IMR-90 (cell line): ENCODE results near the gene DENND1B. TPM values are rescaled to one million over a fixed set of nuclear protein-coding genes. Genes with fewer than 3 reads are reported as not detected.

ENCODE experiments used
- ATAC-seq: fragments of 200-7000 bp; cut with Tn5 transposase; 2 replicates; pipeline ENCODE4 v1.9.1; 2020; ENCODE audit warnings: low read depth, mild to moderate bottlenecking, moderate library complexity
- BruUV-seq: library from RNA; stranded (reverse); fragments of 400-500 nt; replicated peaks from 2 replicates; lab custom pipeline; 2021; lab: Mats Ljungman, UMichigan
- CTCF ChIA-PET: fragments of 300-600 bp; formaldehyde crosslinking; extraction: SDS; loops from one replicate; lab custom pipeline; 2021; ENCODE audit warnings: antibody characterized with exemption; lab: Yijun Ruan, JAX
- POLR2A ChIA-PET: fragments of 300-600 bp; sonication (Branson Sonifier 250); formaldehyde crosslinking; loops from one replicate; lab custom pipeline; 2022; ENCODE audit warnings: antibody characterized with exemption; ENCODE audit not compliant: unreplicated experiment; lab: Charles Lee
- DNase-seq: peaks from one replicate; pipeline ENCODE4 v3.0.0; 2013
- H2AFZ ChIP-seq: replicated peaks from 2 replicates; pipeline ENCODE3; 2013; ENCODE audit warnings: low read length, mild to moderate bottlenecking; ENCODE audit not compliant: poor library complexity
- H2AK5ac ChIP-seq: 2 replicates; pipeline ENCODE4 v1.6.1; 2013; ENCODE audit warnings: low read depth, low read length, inconsistent platforms
- H2AK9ac ChIP-seq: replicated peaks from 2 replicates; pipeline ENCODE3; 2013; ENCODE audit warnings: mild to moderate bottlenecking, low read depth, low read length, moderate library complexity; ENCODE audit not compliant: poor library complexity
- H2BK120ac ChIP-seq: 2 replicates; pipeline ENCODE4 v1.6.1; 2013; ENCODE audit warnings: low read depth, low read length, inconsistent platforms
- H2BK15ac ChIP-seq: 3 replicates; pipeline ENCODE4 v1.6.1; 2013; ENCODE audit warnings: low read depth, low read length, inconsistent platforms
- H2BK20ac ChIP-seq: 2 replicates; pipeline ENCODE4 v1.6.1; 2013; ENCODE audit warnings: low read depth, mild to moderate bottlenecking, inconsistent platforms, low read length, moderate library complexity
- H2BK5ac ChIP-seq: 2 replicates; pipeline ENCODE4 v1.6.1; 2013; ENCODE audit warnings: mild to moderate bottlenecking, low read depth, low read length, inconsistent platforms; ENCODE audit not compliant: poor library complexity, severe bottlenecking
- H3K14ac ChIP-seq: replicated peaks from 2 replicates; pipeline ENCODE4 v1.6.1; 2013; ENCODE audit warnings: low read depth, low read length, inconsistent platforms
- H3K18ac ChIP-seq: 2 replicates; pipeline ENCODE4 v1.6.1; 2013; ENCODE audit warnings: low read depth, low read length, control low read depth
- H3K23ac ChIP-seq: 2 replicates; pipeline ENCODE4 v1.6.1; 2013; ENCODE audit warnings: low read depth, low read length, inconsistent platforms
- H3K27ac ChIP-seq: 2 replicates; pipeline ENCODE4 v1.5.1; 2013; ENCODE audit warnings: mild to moderate bottlenecking, control low read depth, low read length; ENCODE audit not compliant: insufficient read depth
- H3K27me3 ChIP-seq: 2 replicates; pipeline ENCODE4 v1.6.1; 2013; ENCODE audit warnings: low read length; ENCODE audit not compliant: control insufficient read depth, insufficient read depth
- H3K36me3 ChIP-seq: 2 replicates; pipeline ENCODE4 v1.6.1; 2013; ENCODE audit warnings: low read length, mixed read lengths; ENCODE audit not compliant: control insufficient read depth, insufficient read depth
- H3K4ac ChIP-seq: 2 replicates; pipeline ENCODE4 v1.6.1; 2013; ENCODE audit warnings: low read depth, low read length, inconsistent platforms
- H3K4me1 ChIP-seq: 2 replicates; pipeline ENCODE4 v1.6.1; 2013; ENCODE audit warnings: low read length, mixed read lengths; ENCODE audit not compliant: control insufficient read depth, insufficient read depth
- H3K4me2 ChIP-seq: 2 replicates; pipeline ENCODE4 v1.6.1; 2013; ENCODE audit warnings: low read depth, mild to moderate bottlenecking, control low read depth, low read length, moderate library complexity
- H3K4me3 ChIP-seq: 2 replicates; pipeline ENCODE4 v1.5.1; 2013; ENCODE audit warnings: low read depth, mild to moderate bottlenecking, control low read depth, low read length, moderate library complexity; ENCODE audit not compliant: insufficient read depth
- H3K56ac ChIP-seq: 2 replicates; pipeline ENCODE4 v1.6.1; 2013; ENCODE audit warnings: low read length, inconsistent platforms; ENCODE audit not compliant: insufficient read depth; ENCODE audit errors: extremely low read depth
- H3K79me1 ChIP-seq, 2 experiments: 2 replicates each; pipeline ENCODE4 v1.6.1; 2013; ENCODE audit warnings: low read length in 2 of 2, inconsistent platforms in 1 of 2, low read depth in 1 of 2
- H3K9ac ChIP-seq: 2 replicates; pipeline ENCODE4 v1.6.1; 2013; ENCODE audit warnings: low read depth, low read length, control low read depth
- H3K9me1 ChIP-seq: 2 replicates; pipeline ENCODE4 v1.6.1; 2013; ENCODE audit warnings: low read length, inconsistent platforms; ENCODE audit not compliant: insufficient read depth
- H3K9me3 ChIP-seq: 2 replicates; pipeline ENCODE4 v1.6.1; 2013; ENCODE audit warnings: low read length; ENCODE audit not compliant: control insufficient read depth, insufficient read depth
- H4K20me1 ChIP-seq: 2 replicates; pipeline ENCODE4 v1.6.1; 2013; ENCODE audit warnings: low read length, inconsistent platforms; ENCODE audit not compliant: insufficient read depth
- H4K5ac ChIP-seq: 2 replicates; pipeline ENCODE4 v1.6.1; 2013; ENCODE audit warnings: mild to moderate bottlenecking, low read depth, low read length, control low read depth
- H4K8ac ChIP-seq, 2 experiments: 2 replicates each; pipeline ENCODE4 v1.6.1; 2013; ENCODE audit warnings: low read depth in 2 of 2, low read length in 2 of 2, control low read depth in 1 of 2, inconsistent platforms in 1 of 2
- H4K91ac ChIP-seq: 2 replicates; pipeline ENCODE4 v1.6.1; 2013; ENCODE audit warnings: low read depth, low read length, inconsistent platforms; ENCODE audit not compliant: insufficient read depth
- MAFK ChIP-seq: IDR thresholded peaks from 2 replicates; pipeline ENCODE4 v1.6.1; 2012; ENCODE audit warnings: low read depth, low read length, improper control_type of control experiment
- NFE2L2 ChIP-seq: fragments of 150-350 bp; IDR thresholded peaks from 2 replicates; pipeline ENCODE4 v1.6.1; 2016; ENCODE audit warnings: low read depth, mild to moderate bottlenecking, low read length
- SMC3 ChIP-seq: fragments of 150-350 bp; IDR thresholded peaks from 2 replicates; pipeline ENCODE4 v1.6.1; 2016; ENCODE audit warnings: low read depth, mild to moderate bottlenecking, antibody characterized with exemption, low read length, moderate library complexity
- WGBS, 2 experiments: methylation state at CpG; one replicate each; pipeline versions ENCODE4 v1.1.5 to v1.1.7; 2013; ENCODE audit warnings: missing lambda C conversion rate in 2 of 2; ENCODE audit not compliant: insufficient read length in 1 of 2; ENCODE audit errors: extremely low coverage in 2 of 2; 5-methylcytosine and 5-hydroxymethylcytosine counted together
- dilution Hi-C: fragments of 300-500 bp; cut with HindIII; formaldehyde crosslinking; loops from one replicate; pipeline ENCODE4 v1.14.3; 2018; ENCODE audit warnings: low sequenced_read_pairs; ENCODE audit not compliant: unreplicated experiment
- in situ Hi-C: fragments of 300-500 bp; cut with MboI; formaldehyde crosslinking; loops from 3 replicates; pipeline ENCODE4 v1.14.3; 2019; ENCODE audit warnings: low sequenced_read_pairs, inconsistent platforms, mixed read lengths
- intact Hi-C: fragments of 100-400 bp; cut with micrococcal nuclease; formaldehyde crosslinking; loops from 2 replicates; pipeline ENCODE4 v1.10.0; 2022
- polyA plus RNA-seq, 3 experiments: library from polyadenylated mRNA; depleted of rRNA; stranded (reverse); fragments of >200 nt; gene quantifications; 2 replicates each; pipeline ENCODE4 v1.2.3, GENCODE V29; 2012; ENCODE audit warnings: low replicate concordance in 1 of 3
- total RNA-seq: library from RNA; depleted of rRNA; stranded (reverse); fragments of >200 nt; gene quantifications from 2 replicates; pipeline ENCODE4 v1.2.3, GENCODE V29; 2012
- TF ChIP-seq, protein P1 (sequence below): fragments of 150-350 bp; IDR thresholded peaks from 2 replicates; pipeline ENCODE4 v1.6.1; 2017; ENCODE audit warnings: mild to moderate bottlenecking, antibody characterized with exemption, low read length, low read depth

DENND1B gene
- total and polyA plus RNA-seq, 2 of the 4 experiments (the other 2 are of a cell fraction) = 4.0 to 24.2 TPM

GRCh38 chr1:197559655-197560054, 215.6 kb downstream of the DENND1B start:
- H3K4ac ChIP-seq = no peak overlapping the region
- TF ChIP-seq, protein P1, sequence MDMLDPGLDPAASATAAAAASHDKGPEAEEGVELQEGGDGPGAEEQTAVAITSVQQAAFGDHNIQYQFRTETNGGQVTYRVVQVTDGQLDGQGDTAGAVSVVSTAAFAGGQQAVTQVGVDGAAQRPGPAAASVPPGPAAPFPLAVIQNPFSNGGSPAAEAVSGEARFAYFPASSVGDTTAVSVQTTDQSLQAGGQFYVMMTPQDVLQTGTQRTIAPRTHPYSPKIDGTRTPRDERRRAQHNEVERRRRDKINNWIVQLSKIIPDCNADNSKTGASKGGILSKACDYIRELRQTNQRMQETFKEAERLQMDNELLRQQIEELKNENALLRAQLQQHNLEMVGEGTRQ = no peak
- no peak for TF ChIP-seq SMC3
- no peak for TF ChIP-seq NFE2L2
- no peak for TF ChIP-seq MAFK
- BruUV-seq = no TSS peak
- H3K36me3 ChIP-seq = no peaks in the 10 kb centered on the region
- H3K4me2 ChIP-seq = no peak overlapping the region
- no peaks in the 10 kb centered on the region for H3K27me3 ChIP-seq
- no peak overlapping the region for H2BK20ac ChIP-seq
- intact Hi-C loops = no loop called here
- H4K91ac ChIP-seq = no peak overlapping the region
- H3K23ac ChIP-seq = no peak overlapping the region
- ChIA-PET POLR2A (no interaction called here), CTCF (no interaction called here)
- no peak overlapping the region for H2AK9ac ChIP-seq
- no peaks in the 10 kb centered on the region for H3K9me1 ChIP-seq
- H3K56ac ChIP-seq = no peak overlapping the region
- whole genome bisulfite sequencing, 2 experiments = no CpG with 5 or more reads among the region's 1 CpG
- no peak overlapping the region for H2AFZ ChIP-seq
- H3K9ac ChIP-seq = no peak overlapping the region
- no peaks in the 10 kb centered on the region for H3K4me1 ChIP-seq
- dilution Hi-C loops = no loop called here
- ATAC-seq (no peak), DNase-seq (no peak)
- no peak overlapping the region for H4K5ac ChIP-seq
- no peak overlapping the region for H2BK15ac ChIP-seq
- H3K14ac ChIP-seq = no peak overlapping the region
- no peak overlapping the region for H3K27ac ChIP-seq
- H3K18ac ChIP-seq = no peak overlapping the region
- H2AK5ac ChIP-seq = no peak overlapping the region
- no peak overlapping the region for H2BK120ac ChIP-seq
- H3K79me1 ChIP-seq = no peaks in the 10 kb centered on the region
- no peaks in the 10 kb centered on the region for H4K20me1 ChIP-seq
- H3K9me3 ChIP-seq = no peaks in the 10 kb centered on the region
- no peak overlapping the region for H2BK5ac ChIP-seq
- H4K8ac ChIP-seq = no peak overlapping the region
- in situ Hi-C loops = no loop called here
- no peak overlapping the region for H3K4me3 ChIP-seq
